Esophagus squamous epithelium (tissue), 5 donors: ENCODE results near the gene KAZN. TPM values are rescaled to one million over a fixed set of nuclear protein-coding genes. Genes with fewer than 3 reads are reported as not detected.

Experiments
- DNase-seq: peaks from one replicate; lab custom pipeline; 2025; lab: John Stamatoyannopoulos, UW
- H3K27ac ChIP-seq, 4 donors: fragments of 200-600 bp; sonication (generic); one replicate each; pipeline ENCODE4 v1.5.1; 2016 to 2019; ENCODE audit warnings: mild to moderate bottlenecking in 1 of 4
- H3K27me3 ChIP-seq, 4 donors: fragments of 200-600 bp; sonication (generic); 1 replicate in 3 of 4; 2 replicates in 1 of 4; pipeline versions ENCODE4 v1.5.1 to v1.6.0; 2017 to 2021; ENCODE audit warnings: antibody characterized with exemption in 1 of 4
- H3K36me3 ChIP-seq, 3 donors: fragments of 200-600 bp; sonication (generic); one replicate each; pipeline ENCODE4 v1.5.1; 2016 to 2019
- H3K4me1 ChIP-seq, 3 donors: fragments of 200-600 bp; sonication (generic); one replicate each; pipeline ENCODE4 v1.5.1; 2017 to 2019
- H3K4me3 ChIP-seq, 4 donors: fragments of 200-600 bp; sonication (generic); 1 replicate in 3 of 4; 2 replicates in 1 of 4; pipeline ENCODE4 v1.5.1; 2016 to 2019; ENCODE audit warnings: mild to moderate bottlenecking in 2 of 4, moderate library complexity in 1 of 4
- H3K9me3 ChIP-seq, 3 donors: fragments of 200-600 bp; sonication (generic); one replicate each; pipeline ENCODE4 v1.5.1; 2016 to 2019
- POLR2A ChIP-seq, 4 donors: fragments of 450-650 bp; IDR thresholded peaks; one replicate each; pipeline ENCODE4 v1.6.1; 2017; ENCODE audit warnings: antibody characterized with exemption in 4 of 4, mild to moderate bottlenecking in 4 of 4, moderate library complexity in 3 of 4
- WGBS, 2 donors: methylation state at CpG; one replicate each; pipeline ENCODE4 v1.1.5; 2018; 5-methylcytosine and 5-hydroxymethylcytosine counted together
- intact Hi-C: fragments of 100-400 bp; cut with DNase I; formaldehyde crosslinking; loops from one replicate; pipeline ENCODE4 v1.15.0; 2022
- total RNA-seq, 4 donors: library from RNA; depleted of rRNA; stranded (reverse); fragments of >200 nt; gene quantifications; one replicate each; pipeline ENCODE4 v1.1.0, GENCODE V29; 2016
- TF ChIP-seq, protein P1 (sequence below), 6 experiments: fragments of 450-650 bp in 4 of 6; fragments of 200-600 bp in 2 of 6; sonication (generic) in 2 of 6; IDR thresholded peaks; one replicate each; pipeline ENCODE4 v1.5.1; 2016 to 2019; ENCODE audit warnings: antibody characterized with exemption in 6 of 6, mild to moderate bottlenecking in 4 of 6, moderate library complexity in 4 of 6
- donor health status: DM: yes; HTN: yes; CAD: no.

KAZN gene
- total RNA-seq, 4 donors from 2014 or later: 25.0 to 54.5 (median 30.8) TPM

DNA sequence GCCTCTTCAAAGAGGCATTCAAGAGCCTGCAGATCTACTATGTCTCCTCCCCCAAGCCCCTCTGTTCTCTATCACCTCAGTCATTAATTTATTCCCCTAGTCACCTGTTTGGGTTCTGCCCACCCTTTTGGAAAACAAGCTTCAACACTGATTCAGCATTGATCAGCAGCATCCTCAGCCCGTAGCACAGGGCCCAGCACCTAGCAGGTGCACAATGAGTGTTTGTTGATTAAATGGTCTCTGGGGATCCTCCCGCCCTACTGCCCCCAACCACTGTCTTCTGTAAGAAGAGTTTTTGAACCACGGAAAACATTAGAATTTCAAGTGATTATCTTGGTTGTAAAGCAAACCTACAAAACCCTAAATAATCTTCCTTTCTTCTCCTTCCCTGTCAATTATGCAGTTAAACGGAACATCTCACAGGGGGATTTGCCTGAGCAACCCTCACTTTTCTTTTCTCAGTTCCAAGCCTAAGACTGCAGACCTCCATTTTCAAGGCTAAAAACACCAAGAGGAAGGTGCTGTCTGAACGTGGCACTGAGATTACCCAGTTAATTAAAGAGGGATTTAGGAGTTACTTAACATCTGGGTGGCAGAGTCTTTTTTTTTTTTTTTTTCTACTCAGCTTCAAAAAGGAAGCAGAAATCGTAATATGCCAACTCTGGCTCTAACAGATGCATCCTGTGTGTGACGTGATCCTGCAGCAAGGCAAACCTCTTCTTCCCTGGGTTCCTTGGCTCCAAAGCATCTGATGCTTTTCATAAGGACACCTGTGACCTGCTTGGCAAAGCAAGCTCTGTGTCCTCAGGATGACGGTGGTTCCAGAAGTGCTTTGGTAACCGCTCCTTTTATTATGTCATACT lies 163.0 kb downstream of the KAZN start:
- no peak overlapping the region for H3K4me3 ChIP-seq
- H3K27me3 ChIP-seq: no peaks in the 10 kb centered on the region
- no peak for DNase-seq
- H3K27ac ChIP-seq: no peak overlapping the region
- H3K36me3 ChIP-seq: no peaks in the 10 kb centered on the region
- 54 to 60% methylated on average over 9 of the region's 9 CpGs for WGBS, 2 donors
- no peaks in the 10 kb centered on the region for H3K9me3 ChIP-seq
- no peak for TF ChIP-seq POLR2A (IDR thresholded peaks at IDR 0.05)
- TF ChIP-seq, protein P1, sequence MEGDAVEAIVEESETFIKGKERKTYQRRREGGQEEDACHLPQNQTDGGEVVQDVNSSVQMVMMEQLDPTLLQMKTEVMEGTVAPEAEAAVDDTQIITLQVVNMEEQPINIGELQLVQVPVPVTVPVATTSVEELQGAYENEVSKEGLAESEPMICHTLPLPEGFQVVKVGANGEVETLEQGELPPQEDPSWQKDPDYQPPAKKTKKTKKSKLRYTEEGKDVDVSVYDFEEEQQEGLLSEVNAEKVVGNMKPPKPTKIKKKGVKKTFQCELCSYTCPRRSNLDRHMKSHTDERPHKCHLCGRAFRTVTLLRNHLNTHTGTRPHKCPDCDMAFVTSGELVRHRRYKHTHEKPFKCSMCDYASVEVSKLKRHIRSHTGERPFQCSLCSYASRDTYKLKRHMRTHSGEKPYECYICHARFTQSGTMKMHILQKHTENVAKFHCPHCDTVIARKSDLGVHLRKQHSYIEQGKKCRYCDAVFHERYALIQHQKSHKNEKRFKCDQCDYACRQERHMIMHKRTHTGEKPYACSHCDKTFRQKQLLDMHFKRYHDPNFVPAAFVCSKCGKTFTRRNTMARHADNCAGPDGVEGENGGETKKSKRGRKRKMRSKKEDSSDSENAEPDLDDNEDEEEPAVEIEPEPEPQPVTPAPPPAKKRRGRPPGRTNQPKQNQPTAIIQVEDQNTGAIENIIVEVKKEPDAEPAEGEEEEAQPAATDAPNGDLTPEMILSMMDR (IDR thresholded peaks at IDR 0.05): no peak
- intact Hi-C loops: no loop called here
- H3K4me1 ChIP-seq: peaks cover 14 to 70% (median 26%) of the 10 kb centered on the region in 3 donors

DNA sequence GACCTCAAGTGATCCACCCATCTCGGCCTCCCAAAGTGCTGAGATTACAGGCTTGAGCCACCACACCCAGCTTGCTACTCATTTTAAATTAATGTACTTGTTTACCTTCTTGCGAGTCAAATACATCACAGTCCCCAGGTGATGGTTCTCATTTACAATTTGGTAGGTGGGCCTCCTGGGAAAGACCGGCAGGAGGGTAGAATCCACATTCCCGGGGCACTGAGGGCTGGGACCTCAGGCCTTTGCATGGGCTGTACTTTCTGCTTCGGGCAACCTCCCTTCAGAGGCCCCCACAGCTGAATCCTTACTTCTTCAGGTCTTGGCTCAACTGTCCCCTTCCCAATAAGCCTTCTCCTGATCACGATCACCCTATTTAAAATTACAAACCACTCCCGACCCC lies 165.5 kb downstream of the KAZN start:
- H3K9me3 ChIP-seq: no peaks in the 10 kb centered on the region
- H3K4me3 ChIP-seq: no peak overlapping the region
- H3K4me1 ChIP-seq: peaks cover 8 to 65% (median 13%) of the 10 kb centered on the region in 3 donors
- no peak for TF ChIP-seq POLR2A (IDR thresholded peaks at IDR 0.05)
- TF ChIP-seq, protein P1 (IDR thresholded peaks at IDR 0.05): no peak
- intact Hi-C loops: no loop called here
- peak overlapping the region in 1 of 4 donors; percentile 36 for H3K27ac ChIP-seq
- no peak for DNase-seq
- H3K36me3 ChIP-seq: no peaks in the 10 kb centered on the region
- H3K27me3 ChIP-seq: no peaks in the 10 kb centered on the region
- 72 to 78% methylated on average over 7 of the region's 7 CpGs for WGBS, 2 donors

DNA sequence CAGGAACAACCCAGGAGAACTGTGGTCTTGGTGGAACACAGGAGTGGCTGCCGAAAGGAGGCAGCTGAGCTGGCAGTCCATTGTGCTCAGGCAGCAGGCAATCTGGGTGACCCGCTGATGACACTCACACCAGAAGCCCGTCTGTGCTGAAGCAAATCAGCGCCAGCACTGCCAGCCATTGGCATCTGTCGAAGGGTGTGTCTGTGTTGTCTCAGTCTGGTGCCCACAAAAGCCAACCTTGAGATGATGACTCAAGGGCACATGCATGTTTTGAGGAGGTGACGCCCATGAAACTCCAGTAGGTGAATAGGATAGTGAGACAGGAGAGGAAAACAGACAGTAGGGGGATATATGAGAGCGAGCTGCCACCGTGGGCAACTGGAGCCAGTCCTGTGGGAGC lies 167.3 kb downstream of the KAZN start:
- Histone ChIP-seq H3K36me3 (no peaks in the 10 kb centered on the region), H3K4me3 (no peak overlapping the region), H3K9me3 (no peaks in the 10 kb centered on the region), H3K27me3 (no peaks in the 10 kb centered on the region), H3K4me1 (peaks cover 0 to 48% (median 6%) of the 10 kb centered on the region in 3 donors), H3K27ac (peak overlapping the region in 3 of 4 donors; percentile 73 to 80 (median 74))
- no peak for DNase-seq
- intact Hi-C loops: no loop called here
- TF ChIP-seq POLR2A (IDR thresholded peaks at IDR 0.05): no peak
- TF ChIP-seq, protein P1 (IDR thresholded peaks at IDR 0.05): peak in 1 of 6 experiments; percentile 30
- WGBS, 2 donors: 50 to 52% methylated on average over 3 to 6 of the region's 8 CpGs

DNA sequence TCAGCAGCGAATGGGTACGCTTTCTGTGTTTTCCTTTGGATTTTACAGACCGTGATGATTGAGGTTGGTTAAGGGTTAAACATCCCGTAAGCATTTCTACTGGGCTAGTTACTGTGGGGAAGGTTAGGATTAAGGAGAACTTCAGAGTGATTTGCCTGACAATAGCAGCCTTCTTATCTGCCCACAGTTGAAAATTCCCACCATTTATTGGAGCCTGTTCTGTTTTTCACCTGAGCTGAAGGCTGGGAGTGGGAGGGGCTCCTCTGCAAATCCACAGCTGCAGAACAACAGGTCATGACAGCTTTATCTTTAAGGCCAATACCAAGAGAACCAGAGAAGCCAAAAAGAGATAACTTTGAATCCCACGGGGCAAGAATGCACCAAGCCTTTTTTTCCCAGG lies 168.6 kb downstream of the KAZN start:
- H3K36me3 ChIP-seq: no peaks in the 10 kb centered on the region
- no peak for DNase-seq
- intact Hi-C loops: no loop called here
- H3K4me3 ChIP-seq: no peak overlapping the region
- H3K27me3 ChIP-seq: no peaks in the 10 kb centered on the region
- TF ChIP-seq, protein P1 (IDR thresholded peaks at IDR 0.05): no peak
- TF ChIP-seq POLR2A (IDR thresholded peaks at IDR 0.05): no peak
- H3K9me3 ChIP-seq: no peaks in the 10 kb centered on the region
- WGBS, 2 donors: 55 to 67% methylated on average over 5 of the region's 5 CpGs
- H3K27ac ChIP-seq: peak overlapping the region in 2 of 4 donors; percentile 73 to 80
- peaks cover 0 to 41% (median 6%) of the 10 kb centered on the region in 3 donors for H3K4me1 ChIP-seq

DNA sequence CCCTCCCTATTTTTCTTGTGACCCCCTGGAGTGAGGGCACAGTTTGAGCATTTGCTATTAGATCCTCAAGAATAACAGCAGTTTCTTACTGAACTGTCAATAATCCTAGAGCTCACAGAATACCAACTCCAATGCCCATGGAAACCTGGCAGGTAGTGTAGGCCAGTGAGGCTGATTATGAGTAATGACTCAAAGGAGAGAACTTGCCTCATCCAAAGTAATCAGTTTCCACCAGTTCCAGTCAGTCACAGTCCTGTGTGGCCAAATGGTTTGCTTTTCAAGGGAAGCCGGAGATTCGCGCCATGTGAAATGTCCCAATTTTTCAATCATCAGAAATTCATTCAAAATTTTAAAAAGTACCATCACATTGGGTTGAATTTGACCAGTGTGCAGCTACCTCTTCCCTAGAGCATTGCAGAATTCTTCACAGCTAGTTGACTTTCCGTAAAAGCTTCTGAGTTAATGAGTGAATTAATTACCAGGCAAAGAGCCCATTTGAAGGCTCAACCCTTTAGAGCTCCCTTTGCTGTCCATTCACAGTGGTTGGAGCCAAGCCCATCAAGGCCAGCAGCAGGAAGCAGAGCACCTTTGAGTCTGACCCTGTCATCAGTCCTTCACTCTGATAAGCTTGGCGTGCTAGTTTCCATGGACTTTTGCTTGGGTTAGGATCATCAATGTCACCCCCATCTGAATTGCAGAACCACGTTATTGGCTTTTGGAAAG lies 170.3 kb downstream of the KAZN start:
- DNase-seq: no peak
- Histone ChIP-seq H3K27me3 (no peaks in the 10 kb centered on the region), H3K9me3 (no peaks in the 10 kb centered on the region), H3K36me3 (no peaks in the 10 kb centered on the region), H3K27ac (no peak overlapping the region), H3K4me3 (no peak overlapping the region), H3K4me1 (peaks cover 0 to 41% (median 6%) of the 10 kb centered on the region in 3 donors)
- WGBS, 2 donors: 88 to 90% methylated on average over 6 of the region's 6 CpGs
- intact Hi-C loops: no loop called here
- TF ChIP-seq, protein P1 (IDR thresholded peaks at IDR 0.05): no peak
- TF ChIP-seq POLR2A (IDR thresholded peaks at IDR 0.05): no peak
